LoVo (cell line): ENCODE results near the gene ANKFN1.

Experiments
- DNase-seq: peaks from one replicate; pipeline ENCODE4 v3.0.0-alpha.2; 2016; ENCODE audit warnings: low spot score

ANKFN1 gene

DNA sequence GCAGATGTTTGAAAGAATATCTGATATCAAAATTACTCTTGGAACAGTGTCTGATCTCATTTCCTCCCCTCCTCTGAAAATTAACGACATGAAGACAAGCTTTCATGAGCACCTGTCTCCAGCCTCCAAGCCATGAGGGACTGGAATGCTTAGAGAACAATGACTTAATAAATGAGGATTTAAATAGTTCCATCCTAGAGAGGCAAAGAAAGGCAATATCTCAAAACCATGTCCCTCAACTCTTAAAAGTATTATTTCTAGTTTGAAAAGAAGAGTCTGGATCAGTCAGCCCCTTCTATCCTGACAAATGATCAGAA, 137.5 kb downstream of the ANKFN1 start:
- DNase-seq, result no peak

- no peak for DNase-seq
Measured at GRCh38 chr17:56291226-56291805, 138.0 kb downstream of the ANKFN1 start.

DNA sequence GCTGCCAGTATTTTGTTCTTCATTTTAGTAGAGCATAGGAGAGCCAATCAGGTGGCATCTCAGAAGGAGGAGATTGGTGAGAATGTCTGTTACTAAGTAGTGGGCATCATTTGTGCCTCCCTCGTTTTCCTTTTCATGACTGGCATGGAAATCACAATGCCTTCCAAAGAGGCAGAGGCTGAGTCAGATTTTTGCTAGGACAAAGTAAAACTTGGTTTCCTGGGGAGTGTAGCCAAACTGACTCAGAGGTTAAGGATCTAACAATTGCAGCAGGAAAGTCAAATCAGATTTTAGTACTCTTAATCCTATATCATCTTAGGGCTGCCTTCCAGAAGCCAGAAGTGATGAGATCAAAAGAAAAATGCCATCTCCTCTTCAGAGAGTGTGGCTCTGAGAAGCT, 138.7 kb downstream of the ANKFN1 start:
- peak; percentile 12 for DNase-seq

- DNase-seq, result no peak
Measured at GRCh38 chr17:56292578-56292977, 139.3 kb downstream of the ANKFN1 start.

DNA sequence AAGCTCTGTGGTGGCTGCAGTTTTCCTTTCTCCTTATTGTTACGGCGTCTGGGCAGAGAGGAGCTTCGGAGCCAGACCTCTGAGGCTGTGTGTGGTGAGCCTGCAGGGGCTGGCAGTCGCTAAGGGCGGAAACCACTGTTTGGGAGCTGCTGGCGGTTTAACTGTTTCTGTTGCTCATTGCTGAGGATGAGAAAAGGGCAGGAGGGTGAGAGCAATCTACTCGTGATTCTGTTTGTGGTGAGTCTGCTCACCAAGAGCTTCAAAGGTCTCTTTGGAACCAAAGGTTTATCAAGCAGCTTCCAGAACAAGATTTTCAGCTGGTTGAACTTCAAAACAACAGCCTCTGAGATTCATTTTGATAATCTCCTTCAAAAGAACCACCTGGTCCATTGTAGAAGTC, 143.9 kb downstream of the ANKFN1 start:
- DNase-seq, result no peak

DNA sequence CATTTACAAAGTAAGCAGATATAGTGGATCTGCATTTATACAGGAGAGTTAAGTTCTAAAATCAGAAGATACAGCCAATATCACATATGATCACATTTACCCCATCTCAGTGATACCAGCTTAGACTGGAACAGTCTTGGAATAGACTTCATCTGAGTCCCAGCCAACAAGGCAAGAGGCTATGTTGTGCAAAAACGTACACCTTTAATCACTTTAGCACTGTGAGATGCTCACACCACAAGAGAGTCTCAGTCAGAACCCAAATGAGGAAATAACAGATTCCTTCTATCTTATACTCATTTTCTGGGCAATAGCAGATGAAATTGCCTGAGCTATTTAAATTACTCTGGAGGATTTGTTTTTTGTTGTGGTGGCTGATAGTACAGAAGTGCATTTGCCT, 145.6 kb downstream of the ANKFN1 start:
- no peak for DNase-seq

GRCh38 chr17:56300144-56300543, 146.9 kb downstream of the ANKFN1 start:
- DNase-seq, result no peak

DNA sequence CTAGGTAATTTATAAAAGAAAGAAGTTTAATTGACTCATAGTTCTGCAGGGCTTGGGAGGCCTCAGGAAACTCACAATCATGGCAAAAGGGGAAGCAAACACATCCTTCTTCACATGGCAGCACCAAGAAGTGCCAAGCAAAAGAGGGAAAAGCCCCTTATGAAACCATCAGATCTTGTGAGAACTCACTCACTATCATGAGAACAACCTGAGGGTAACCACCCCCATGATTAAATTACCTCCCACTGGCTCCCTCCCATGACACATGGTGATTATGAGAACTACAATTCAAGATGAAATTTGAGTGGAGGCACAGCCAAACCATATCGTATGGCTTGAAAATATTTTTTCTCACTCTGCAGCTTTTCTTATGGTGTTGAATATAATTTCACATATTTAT, 151.7 kb downstream of the ANKFN1 start:
- no peak for DNase-seq

DNA sequence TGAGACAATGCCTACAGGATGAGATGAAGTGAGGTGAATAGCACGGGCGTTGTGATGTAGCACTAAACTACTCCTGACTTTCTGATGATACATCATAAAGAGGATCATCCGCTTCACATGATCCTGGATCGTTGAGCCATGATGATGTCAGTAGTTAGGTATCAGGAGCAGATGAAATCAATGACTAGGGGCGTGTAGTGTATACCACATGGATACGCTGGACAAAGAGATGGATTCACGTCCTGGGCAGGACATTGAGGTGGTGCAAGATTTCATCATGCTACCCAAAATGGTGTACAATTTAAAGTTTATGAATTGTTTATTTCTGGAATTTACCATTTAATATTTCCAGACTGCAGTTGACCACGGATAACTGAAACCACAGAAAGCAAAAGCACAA, 156.6 kb downstream of the ANKFN1 start:
- no peak for DNase-seq

DNA sequence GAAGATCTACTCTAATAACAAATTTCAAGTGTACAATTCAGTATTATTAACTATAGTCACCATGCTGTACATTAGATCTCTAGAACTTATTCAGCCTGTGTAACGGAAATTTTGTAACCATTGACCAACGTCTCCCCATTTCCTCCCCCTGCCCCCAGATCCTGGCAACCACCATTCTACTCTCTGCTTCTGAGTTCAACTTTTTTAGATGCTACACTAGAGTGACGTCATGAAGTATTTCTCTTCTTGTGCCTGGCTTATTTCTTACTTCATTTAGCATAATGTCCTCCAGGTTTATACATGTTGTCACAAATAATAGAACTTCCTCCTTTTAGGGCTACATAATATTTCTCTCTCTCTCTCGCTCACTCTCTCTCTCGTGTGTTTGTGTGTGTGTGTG, 157.5 kb downstream of the ANKFN1 start:
- DNase-seq, result no peak

DNA sequence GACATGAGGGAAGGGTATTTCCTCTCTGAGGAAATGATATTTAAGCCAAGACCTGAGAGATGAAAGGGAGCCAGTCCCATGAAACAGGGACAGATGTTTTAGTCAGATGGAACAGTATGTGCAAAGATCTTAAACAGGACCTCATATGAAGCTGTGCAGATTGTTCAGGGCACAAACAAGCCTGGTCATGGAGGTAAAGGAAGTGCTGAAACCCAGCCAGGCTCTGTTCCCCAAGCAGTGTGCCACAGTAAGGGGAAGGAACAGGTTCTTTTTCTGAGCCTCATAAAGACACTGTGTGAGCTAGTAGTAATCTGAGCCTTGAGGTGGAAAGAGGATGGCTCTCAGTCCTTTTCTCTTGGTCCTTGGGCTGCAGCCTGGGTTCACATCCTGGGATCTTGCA, 159.9 kb downstream of the ANKFN1 start:
- DNase-seq, result no peak

DNA sequence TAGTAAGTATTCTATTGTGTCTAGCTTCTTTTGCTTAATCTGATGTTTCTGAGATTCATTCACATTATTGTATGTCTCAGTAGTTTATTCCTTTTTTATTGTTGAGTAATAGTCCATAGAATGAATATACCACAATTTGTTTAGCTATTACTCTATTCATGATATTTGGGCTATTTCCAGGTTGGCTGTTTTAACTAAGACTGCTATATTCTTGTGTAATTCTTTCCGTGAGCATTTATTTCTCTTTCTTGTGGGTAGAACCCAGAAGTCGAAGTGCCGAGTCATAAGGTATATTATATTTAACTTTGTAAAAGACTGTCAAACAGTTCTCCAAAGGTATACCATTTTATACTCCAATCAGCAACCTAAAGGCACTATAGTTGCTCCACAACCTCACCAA, 160.8 kb downstream of the ANKFN1 start:
- no peak for DNase-seq

- no peak for DNase-seq
Measured at GRCh38 chr17:56314984-56315602, 161.8 kb downstream of the ANKFN1 start.

DNA sequence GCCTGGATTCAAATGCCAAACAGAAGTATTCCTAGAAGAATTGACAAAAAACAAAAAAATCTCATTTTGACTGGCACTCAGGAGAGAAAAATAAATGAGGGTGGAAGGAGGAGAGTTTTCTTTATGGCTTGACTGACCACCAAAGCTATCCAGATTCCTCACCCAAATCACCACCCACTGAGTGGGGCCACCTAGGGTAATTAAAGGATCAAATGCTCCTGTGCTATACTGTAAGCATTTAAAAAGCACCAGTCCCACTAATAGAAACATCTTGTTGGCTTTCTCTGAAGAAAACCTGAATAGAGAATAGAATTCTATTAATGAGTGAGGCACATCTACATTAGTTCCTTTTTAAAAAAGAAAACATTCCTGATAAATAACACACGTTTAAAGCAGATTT, 163.3 kb downstream of the ANKFN1 start:
- DNase-seq, result no peak

DNA sequence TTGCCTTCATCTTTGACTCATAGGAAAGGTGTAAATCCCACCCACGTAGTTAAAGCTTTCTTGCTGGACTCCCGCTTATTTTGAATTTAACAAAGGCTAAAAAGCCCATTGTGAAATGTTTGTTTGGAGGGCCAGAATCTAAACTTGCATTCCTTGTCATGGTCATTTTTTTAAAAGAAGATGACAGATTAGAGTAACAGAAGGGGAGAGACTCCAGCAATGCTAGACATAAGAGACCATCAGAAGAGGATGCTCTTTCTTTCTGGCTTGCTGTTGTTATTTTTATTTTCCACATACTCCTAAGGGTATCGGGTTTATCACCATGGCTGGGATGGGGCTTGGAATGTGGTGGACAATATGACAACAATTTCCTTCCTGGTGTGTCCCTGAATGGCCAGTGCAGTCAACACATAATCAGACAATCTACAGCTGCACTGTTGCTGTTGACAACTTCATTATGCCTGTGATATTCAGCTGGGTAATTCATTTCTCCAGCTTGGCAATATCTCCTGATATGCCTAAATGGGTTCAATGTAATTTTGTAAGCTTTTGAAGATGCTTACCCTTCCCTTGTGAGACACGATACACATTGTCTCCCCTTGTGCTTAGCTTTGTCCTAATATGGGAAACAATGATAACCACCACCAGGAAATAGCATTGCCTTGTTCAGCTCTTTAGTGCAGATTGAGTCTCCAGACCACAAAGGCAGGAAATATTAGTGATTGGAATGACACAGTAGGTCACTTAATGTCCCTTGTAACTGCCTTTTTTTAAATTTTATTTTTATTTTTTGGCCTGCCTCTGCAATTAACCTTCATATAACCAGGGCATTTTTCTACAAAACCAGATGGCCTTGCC, 164.3 kb downstream of the ANKFN1 start:
- no peak for DNase-seq

GRCh38 chr17:56319531-56319930, 166.3 kb downstream of the ANKFN1 start:
- DNase-seq, result peak; percentile 59

DNA sequence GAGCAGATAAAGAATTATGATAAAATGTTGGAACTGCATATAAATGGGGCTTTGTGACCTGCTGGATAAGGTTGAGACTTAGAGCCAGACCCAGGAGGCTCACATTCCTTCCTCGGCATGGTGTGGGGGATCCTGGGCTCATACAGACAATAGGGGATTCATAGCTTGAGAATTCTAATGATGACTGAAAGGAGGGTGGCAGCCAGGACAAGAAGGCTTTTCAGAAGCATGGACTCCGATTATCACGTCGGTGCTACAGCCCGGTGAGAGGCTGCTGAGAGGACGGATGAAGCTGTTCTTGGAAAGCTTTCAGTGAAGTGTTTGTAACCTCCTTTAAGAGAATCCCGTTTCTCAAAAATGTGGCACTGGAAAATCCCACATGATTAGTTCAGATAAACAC, 167.2 kb downstream of the ANKFN1 start:
- no peak for DNase-seq

GRCh38 chr17:56322991-56323390, 169.7 kb downstream of the ANKFN1 start:
- DNase-seq, result no peak

DNA sequence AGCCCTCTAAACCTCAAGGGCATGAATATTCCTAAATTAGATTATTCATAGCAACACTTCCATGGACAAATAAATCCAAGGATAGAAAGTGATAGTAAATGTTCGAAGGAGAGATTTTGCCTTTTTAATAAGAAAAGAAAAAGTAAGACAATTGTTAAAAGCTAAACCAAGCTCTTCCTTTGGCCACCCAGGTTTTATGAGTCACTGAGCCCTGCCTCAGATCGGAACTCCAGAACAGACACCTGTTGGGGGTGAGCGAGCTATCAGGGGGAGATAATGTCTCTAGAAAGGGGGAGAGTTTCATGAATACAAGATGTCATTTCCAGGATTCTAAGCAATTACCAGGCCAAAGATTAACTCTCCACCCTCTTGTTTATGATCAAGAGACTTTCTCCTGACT, 171.4 kb downstream of the ANKFN1 start:
- no peak for DNase-seq

- DNase-seq, result no peak
Measured at GRCh38 chr17:56325313-56326000, 172.2 kb downstream of the ANKFN1 start.

GRCh38 chr17:56326001-56326359, 172.7 kb downstream of the ANKFN1 start:
- DNase-seq, result no peak

DNA sequence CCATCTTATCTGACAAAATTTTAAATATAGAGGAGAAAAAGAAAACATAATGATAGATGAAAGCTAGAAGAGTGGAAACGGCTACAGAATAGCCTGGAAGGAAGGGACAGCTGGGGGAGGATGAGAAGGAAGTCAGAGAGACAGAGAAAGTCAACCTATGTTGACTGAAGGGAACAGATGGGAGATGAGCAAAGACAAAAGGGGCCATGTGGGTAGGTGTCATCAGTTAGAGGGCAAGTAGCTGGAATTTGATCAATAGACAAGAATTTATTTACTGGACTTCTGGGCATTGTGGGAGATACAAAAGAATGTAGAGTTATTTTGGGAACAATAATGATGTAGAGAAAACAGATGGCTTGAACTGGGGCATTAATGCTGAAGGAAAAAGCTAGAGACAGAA, 194.4 kb downstream of the ANKFN1 start:
- no peak for DNase-seq

DNA sequence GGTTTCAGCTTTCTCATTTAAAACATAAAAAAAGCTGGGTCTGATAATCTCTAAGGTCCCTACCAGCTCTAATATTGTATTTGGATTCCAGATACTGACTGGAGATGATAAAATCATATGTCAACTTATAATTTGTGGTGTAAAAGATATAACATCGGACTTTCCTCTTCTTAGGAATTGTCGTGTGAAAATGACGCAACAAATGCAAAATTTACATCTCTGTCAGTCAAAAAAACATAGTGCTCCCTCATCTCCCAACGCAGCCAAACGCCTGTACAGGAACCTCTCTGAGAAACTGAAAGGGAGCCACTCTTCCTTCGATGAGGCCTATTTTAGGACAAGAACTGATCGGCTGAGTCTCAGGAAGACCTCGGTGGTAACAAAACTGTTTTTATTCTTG, 197.3 kb downstream of the ANKFN1 start:
- no peak for DNase-seq
